MM.1S (cell line): ENCODE measurements around the gene PI4KA.

Experiments
- DNase-seq: peaks from one replicate; pipeline ENCODE4 v3.0.0-alpha.2; 2015
- H2AFZ ChIP-seq: fragments of 300-600 bp; sonication (generic); 2 replicates; pipeline ENCODE4 v1.6.0; 2016; ENCODE audit warnings: antibody characterized with exemption, low read length
- H3F3A ChIP-seq: fragments of 300-600 bp; sonication (generic); 2 replicates; pipeline ENCODE4 v1.6.1; 2016; ENCODE audit warnings: mild to moderate bottlenecking, antibody characterized with exemption, low read length, moderate library complexity, mixed read lengths; ENCODE audit not compliant: insufficient read depth
- H3K27ac ChIP-seq: fragments of 300-600 bp; sonication (generic); 2 replicates; pipeline ENCODE4 v1.5.1; 2016; ENCODE audit warnings: mild to moderate bottlenecking, low read length
- H3K27me3 ChIP-seq: fragments of 300-600 bp; sonication (generic); replicated peaks from 2 replicates; pipeline ENCODE4 v1.6.0; 2016; ENCODE audit warnings: low read length; ENCODE audit not compliant: insufficient read depth
- H3K36me3 ChIP-seq: fragments of 300-600 bp; sonication (generic); replicated peaks from 2 replicates; pipeline ENCODE4 v1.6.1; 2016; ENCODE audit warnings: mild to moderate bottlenecking, low read length, mixed read lengths; ENCODE audit not compliant: insufficient read depth
- H3K4me1 ChIP-seq: fragments of 300-600 bp; sonication (generic); 2 replicates; pipeline ENCODE4 v1.6.1; 2016; ENCODE audit warnings: low read length, mixed read lengths
- H3K4me2 ChIP-seq: fragments of 300-600 bp; sonication (generic); 2 replicates; pipeline ENCODE4 v1.6.0; 2016; ENCODE audit warnings: low read depth, low read length
- H3K4me3 ChIP-seq: fragments of 300-600 bp; sonication (generic); 2 replicates; pipeline ENCODE4 v1.5.1; 2016; ENCODE audit warnings: low read length, mixed read lengths
- H3K79me2 ChIP-seq: fragments of 300-600 bp; sonication (generic); 2 replicates; pipeline ENCODE4 v1.6.1; 2016; ENCODE audit warnings: mixed run types, low read length, mixed read lengths
- H3K9ac ChIP-seq: fragments of 300-600 bp; sonication (generic); 2 replicates; pipeline ENCODE4 v1.6.1; 2016; ENCODE audit warnings: low read length, mixed read lengths
- H3K9me2 ChIP-seq: fragments of 300-600 bp; sonication (generic); replicated peaks from 2 replicates; pipeline ENCODE4 v1.6.1; 2016; ENCODE audit warnings: mild to moderate bottlenecking, low read length, mixed read lengths; ENCODE audit not compliant: insufficient read depth
- H3K9me3 ChIP-seq: fragments of 300-600 bp; sonication (generic); replicated peaks from 2 replicates; pipeline ENCODE4 v1.6.1; 2016; ENCODE audit warnings: mild to moderate bottlenecking, low read length, mixed read lengths; ENCODE audit not compliant: insufficient read depth
- H4K20me1 ChIP-seq: fragments of 300-600 bp; sonication (generic); 2 replicates; pipeline ENCODE4 v1.6.1; 2016; ENCODE audit warnings: mild to moderate bottlenecking, low read length, moderate library complexity, mixed read lengths; ENCODE audit not compliant: insufficient read depth
- CTCF ChIP-seq: fragments of 300-600 bp; sonication (generic); IDR thresholded peaks from 2 replicates; pipeline ENCODE4 v1.5.1; 2016; ENCODE audit warnings: antibody characterized with exemption, low read length, mixed read lengths
- EZH2 ChIP-seq: fragments of 300-600 bp; sonication (generic); optimal IDR thresholded peaks from 2 replicates; pipeline ENCODE3; 2017; ENCODE audit warnings: low read depth, mild to moderate bottlenecking, antibody characterized with exemption, low read length, mixed read lengths
- EZH2phosphoT487 ChIP-seq: fragments of 300-600 bp; sonication (generic); IDR thresholded peaks from 2 replicates; pipeline ENCODE4 v1.6.1; 2018; ENCODE audit warnings: antibody characterized with exemption, low read length

PI4KA gene

DNA sequence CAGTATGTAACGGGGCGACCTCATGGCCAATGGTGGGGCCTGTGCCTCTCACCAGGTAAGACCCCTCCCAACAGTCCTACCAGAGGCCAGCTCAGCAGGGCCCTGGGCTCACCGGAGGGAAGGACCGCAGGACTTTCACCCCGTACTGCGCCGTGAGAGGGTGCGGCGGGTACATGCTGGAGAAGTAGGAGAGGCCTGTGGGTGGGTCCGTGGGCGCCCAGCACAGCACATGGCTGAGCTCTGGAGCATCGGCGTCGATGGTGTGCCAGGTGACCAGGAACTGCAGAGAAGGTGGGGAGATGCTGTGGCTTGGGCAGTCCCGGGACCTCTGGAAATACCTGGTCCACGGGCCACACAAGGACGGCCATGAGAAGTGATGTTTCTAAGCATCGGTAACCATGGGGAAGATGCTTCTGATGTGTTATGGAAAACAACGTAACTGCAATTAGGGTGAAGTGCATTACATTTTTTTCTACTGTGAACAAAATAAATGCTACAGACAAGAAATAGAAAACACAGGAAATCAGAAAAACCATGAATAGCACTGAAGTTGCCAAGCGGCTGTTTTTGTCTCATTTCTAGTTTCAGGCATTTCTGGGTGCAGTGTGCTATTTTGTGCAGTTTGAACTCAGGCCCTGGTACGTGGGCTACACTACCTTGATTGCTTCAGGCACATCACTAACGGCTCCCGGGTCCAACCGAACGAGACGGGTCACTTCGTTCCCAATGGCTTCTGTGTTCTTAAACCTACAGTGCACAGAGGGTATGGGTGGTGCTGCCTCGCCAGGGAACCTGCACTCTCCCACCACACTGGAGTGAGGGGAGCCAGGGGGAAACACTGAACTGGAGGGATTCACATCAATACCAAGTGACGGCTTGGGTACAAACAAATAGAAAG, 131.2 kb downstream of the PI4KA start:
- H3K4me1 ChIP-seq = peaks cover 9% of the 10 kb centered on the region; the same call in 1 of the 2 replicates
- H3F3A ChIP-seq = no peaks in the 10 kb centered on the region
- no peaks in the 10 kb centered on the region for H3K9me2 ChIP-seq
- H3K4me2 ChIP-seq = peak overlapping the region; percentile 11; the same call in 1 of the 2 replicates
- no peaks in the 10 kb centered on the region for H3K27me3 ChIP-seq
- H4K20me1 ChIP-seq = no peaks in the 10 kb centered on the region
- H3K9ac ChIP-seq = no peak overlapping the region
- no peaks in the 10 kb centered on the region for H3K9me3 ChIP-seq
- no peaks in the 10 kb centered on the region for H3K79me2 ChIP-seq
- H3K27ac ChIP-seq = no peak overlapping the region
- H3K36me3 ChIP-seq = 0 out of 2 replicates have a peak, but pooled peaks cover 5% of the 10 kb centered on the region
- TF ChIP-seq CTCF = no peak
- no peak for TF ChIP-seq EZH2phosphoT487
- no peak for TF ChIP-seq EZH2
- H3K4me3 ChIP-seq = no peak overlapping the region
- no peak overlapping the region for H2AFZ ChIP-seq
- no peak for DNase-seq

- Histone ChIP-seq H3F3A (no peaks in the 10 kb centered on the region), H3K27ac (no peak overlapping the region), H3K4me2 (no peak overlapping the region), H3K9me2 (no peaks in the 10 kb centered on the region), H3K79me2 (no peaks in the 10 kb centered on the region), H3K27me3 (no peaks in the 10 kb centered on the region), H3K4me1 (peaks cover 9% of the 10 kb centered on the region; the same call in 1 of the 2 replicates), H3K9me3 (no peaks in the 10 kb centered on the region), H3K9ac (no peak overlapping the region), H4K20me1 (no peaks in the 10 kb centered on the region), H2AFZ (no peak overlapping the region), H3K4me3 (no peak overlapping the region), H3K36me3 (0 out of 2 replicates have a peak, but pooled peaks cover 5% of the 10 kb centered on the region)
- TF ChIP-seq EZH2phosphoT487 = no peak
- no peak for TF ChIP-seq CTCF
- no peak for TF ChIP-seq EZH2
- DNase-seq = no peak
Measured at GRCh38 chr22:20725987-20726558, 132.5 kb downstream of the PI4KA start.

DNA sequence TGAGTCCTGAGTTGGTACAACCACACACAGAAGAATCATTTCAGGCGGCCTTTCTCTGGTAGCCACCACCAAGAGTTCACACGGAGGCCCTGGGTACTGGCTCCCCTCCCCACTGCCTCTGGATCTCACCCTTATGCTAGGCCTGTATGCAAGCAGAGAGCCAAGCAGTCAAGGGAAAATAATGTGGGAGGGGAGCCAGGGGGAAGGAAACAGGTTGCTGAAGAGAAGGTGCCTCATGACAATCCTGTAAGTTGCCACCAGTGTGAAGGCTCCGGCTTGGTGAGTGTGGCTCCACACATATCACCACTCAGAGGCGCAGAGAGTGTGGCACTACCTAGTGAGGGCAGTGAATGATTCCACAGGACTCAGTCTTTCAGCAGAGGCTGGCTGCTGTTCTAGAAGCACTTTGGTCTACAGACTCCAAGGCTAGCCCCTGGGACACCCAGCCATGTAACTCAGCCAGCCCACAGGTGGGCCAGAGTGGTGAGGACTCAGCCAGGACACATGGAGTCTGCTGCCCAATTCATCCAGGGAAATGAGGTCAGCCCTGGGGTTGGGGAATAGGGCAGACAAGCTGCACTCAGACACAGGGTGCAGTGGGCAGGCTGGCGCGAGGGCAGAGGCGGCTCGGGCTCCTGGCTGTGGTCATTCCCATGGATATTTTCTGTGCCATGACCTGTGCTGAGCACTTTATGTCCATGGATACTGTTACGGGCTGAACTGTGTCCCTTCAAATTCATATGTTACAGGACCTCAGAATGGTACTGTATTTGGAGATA, 133.7 kb downstream of the PI4KA start:
- no peak overlapping the region for H2AFZ ChIP-seq
- DNase-seq = no peak
- H3K36me3 ChIP-seq = 0 out of 2 replicates have a peak, but pooled peaks cover 5% of the 10 kb centered on the region
- H3K4me3 ChIP-seq = no peak overlapping the region
- H3K9me2 ChIP-seq = no peaks in the 10 kb centered on the region
- no peaks in the 10 kb centered on the region for H4K20me1 ChIP-seq
- no peaks in the 10 kb centered on the region for H3F3A ChIP-seq
- no peaks in the 10 kb centered on the region for H3K79me2 ChIP-seq
- H3K4me2 ChIP-seq = no peak overlapping the region
- TF ChIP-seq EZH2phosphoT487 (no peak), CTCF (no peak), EZH2 (no peak)
- H3K4me1 ChIP-seq = peaks cover 9% of the 10 kb centered on the region; the same call in 1 of the 2 replicates
- H3K9ac ChIP-seq = no peak overlapping the region
- no peaks in the 10 kb centered on the region for H3K9me3 ChIP-seq
- no peak overlapping the region for H3K27ac ChIP-seq
- no peaks in the 10 kb centered on the region for H3K27me3 ChIP-seq
